ENCODE results near the gene VCX2.
"Not testable (repeated sequence)": the region's sequence is repeated elsewhere in the genome, so short reads cannot be mapped to it uniquely, and the experiment has no call there.

Gene VCX2

DNA sequence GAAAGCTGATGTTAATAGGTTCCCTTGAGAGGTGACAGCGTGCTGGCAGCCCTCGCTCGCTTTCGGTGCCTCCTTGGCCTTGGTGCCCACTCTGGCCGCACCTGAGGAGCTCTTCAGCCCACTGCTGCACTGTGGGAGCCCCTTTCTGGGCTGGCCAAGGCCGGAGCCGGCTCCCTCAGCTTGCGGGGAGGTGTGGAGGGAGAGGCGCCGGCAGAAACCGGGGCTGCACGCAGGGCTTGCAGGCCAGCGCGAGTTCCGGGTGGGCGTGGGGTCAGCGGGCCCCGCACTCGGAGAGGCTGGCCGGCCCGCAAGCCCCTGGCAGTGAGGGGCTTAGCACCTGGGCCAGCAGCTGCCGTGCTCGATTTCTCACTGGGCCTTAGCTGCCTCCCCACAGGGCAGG lies 49.7 kb downstream of the VCX2 start:
- DNase-seq (ENCODE audit: low spot score): not testable (repeated sequence)
